OCI-LY1 (cell line): ENCODE measurements around the gene SLCO3A1.

Experiments
- H2AFZ ChIP-seq: fragments of 200-600 bp; sonication (generic), shearing (Covaris generic); 2 replicates; pipeline ENCODE4 v1.6.0; 2014; ENCODE audit warnings: antibody characterized with exemption, mild to moderate bottlenecking, low read length
- H3F3A ChIP-seq: fragments of 200-600 bp; sonication (generic), shearing (Covaris generic); 2 replicates; pipeline ENCODE4 v1.6.0; 2014; ENCODE audit warnings: mild to moderate bottlenecking, antibody characterized with exemption, low read length, moderate library complexity; ENCODE audit not compliant: insufficient read depth
- H3K27ac ChIP-seq: fragments of 200-600 bp; sonication (generic); 2 replicates; pipeline ENCODE4 v1.5.1; 2014; ENCODE audit warnings: low read length, mixed run types, mild to moderate bottlenecking, low read depth; ENCODE audit not compliant: poor library complexity, severe bottlenecking
- H3K27me3 ChIP-seq: fragments of 200-600 bp; sonication (generic); 2 replicates; pipeline ENCODE4 v1.6.0; 2014; ENCODE audit warnings: antibody characterized with exemption, mild to moderate bottlenecking, low read length, moderate library complexity; ENCODE audit not compliant: insufficient read depth
- H3K36me3 ChIP-seq: fragments of 200-600 bp; sonication (generic); 2 replicates; pipeline ENCODE4 v1.6.1; 2014; ENCODE audit warnings: mild to moderate bottlenecking, antibody characterized with exemption, low read length, moderate library complexity, mixed read lengths; ENCODE audit not compliant: insufficient read depth
- H3K4me1 ChIP-seq: fragments of 200-600 bp; sonication (generic); 2 replicates; pipeline ENCODE4 v1.5.1; 2014; ENCODE audit warnings: mild to moderate bottlenecking, low read length, moderate library complexity; ENCODE audit not compliant: insufficient read depth, severe bottlenecking
- H3K4me2 ChIP-seq: fragments of 200-600 bp; sonication (generic), shearing (Covaris generic); 2 replicates; pipeline ENCODE4 v1.6.1; 2014; ENCODE audit warnings: low read length
- H3K4me3 ChIP-seq: fragments of 200-600 bp; sonication (generic); 2 replicates; pipeline ENCODE4 v1.5.1; 2014; ENCODE audit warnings: low read length, low read depth, mild to moderate bottlenecking, mixed read lengths; ENCODE audit not compliant: poor library complexity, severe bottlenecking
- H3K79me2 ChIP-seq: fragments of 200-600 bp; shearing (Covaris generic); 2 replicates; pipeline ENCODE4 v1.6.1; 2016; ENCODE audit warnings: mixed run types, low read length, mixed read lengths; ENCODE audit not compliant: insufficient read depth
- H3K9ac ChIP-seq: fragments of 200-600 bp; sonication (generic), shearing (Covaris generic); 2 replicates; pipeline ENCODE4 v1.6.1; 2014; ENCODE audit warnings: mild to moderate bottlenecking, low read length, mixed read lengths
- H3K9me2 ChIP-seq: fragments of 200-600 bp; sonication (generic), shearing (Covaris generic); 2 replicates; pipeline ENCODE4 v1.6.1; 2014; ENCODE audit warnings: low read depth, mild to moderate bottlenecking, low read length, mixed read lengths
- H3K9me3 ChIP-seq: fragments of 200-600 bp; shearing (Covaris generic); 2 replicates; pipeline ENCODE4 v1.6.1; 2014; ENCODE audit warnings: low read length, mixed read lengths
- H4K20me1 ChIP-seq: fragments of 200-600 bp; sonication (generic), shearing (Covaris generic); 2 replicates; pipeline ENCODE4 v1.6.0; 2016; ENCODE audit warnings: mild to moderate bottlenecking, low read length; ENCODE audit not compliant: insufficient read depth
- CTCF ChIP-seq: fragments of 200-600 bp; sonication (generic), shearing (Covaris generic); IDR thresholded peaks from 2 replicates; pipeline ENCODE4 v1.5.1; 2017; ENCODE audit warnings: mild to moderate bottlenecking, antibody characterized with exemption, low read length, moderate library complexity, mixed read lengths
- EZH2 ChIP-seq: fragments of 200-600 bp; sonication (generic), shearing (Covaris generic); IDR thresholded peaks from 2 replicates; pipeline ENCODE4 v1.8.0; 2017; ENCODE audit warnings: borderline replicate concordance, mixed run types, mild to moderate bottlenecking, antibody characterized with exemption, low read length, moderate library complexity, mixed read lengths

Gene SLCO3A1

GRCh38 chr15:91898843-91899242 is 45.3 kb downstream of the SLCO3A1 start:
- no peaks in the 10 kb centered on the region for H3K27me3 ChIP-seq
- H3F3A ChIP-seq = no peaks in the 10 kb centered on the region
- H3K9me3 ChIP-seq = no peaks in the 10 kb centered on the region
- no peak overlapping the region for H3K4me3 ChIP-seq
- TF ChIP-seq EZH2 = no peak
- TF ChIP-seq CTCF = no peak
- H3K36me3 ChIP-seq = no peaks in the 10 kb centered on the region
- no peak overlapping the region for H3K9ac ChIP-seq
- H4K20me1 ChIP-seq = no peaks in the 10 kb centered on the region
- H3K79me2 ChIP-seq = no peaks in the 10 kb centered on the region
- H3K27ac ChIP-seq = no peak overlapping the region
- H3K4me1 ChIP-seq = no peaks in the 10 kb centered on the region
- no peaks in the 10 kb centered on the region for H3K9me2 ChIP-seq
- H3K4me2 ChIP-seq = no peak overlapping the region
- H2AFZ ChIP-seq = no peak overlapping the region

GRCh38 chr15:91904942-91905341 is 51.4 kb downstream of the SLCO3A1 start:
- H3K79me2 ChIP-seq = no peaks in the 10 kb centered on the region
- no peaks in the 10 kb centered on the region for H3F3A ChIP-seq
- H2AFZ ChIP-seq = no peak overlapping the region
- no peaks in the 10 kb centered on the region for H3K36me3 ChIP-seq
- no peak overlapping the region for H3K4me2 ChIP-seq
- H3K9me2 ChIP-seq = no peaks in the 10 kb centered on the region
- no peak overlapping the region for H3K9ac ChIP-seq
- H3K4me3 ChIP-seq = no peak overlapping the region
- no peaks in the 10 kb centered on the region for H3K9me3 ChIP-seq
- no peaks in the 10 kb centered on the region for H3K4me1 ChIP-seq
- H3K27me3 ChIP-seq = 0 out of 2 replicates have a peak, but pooled peaks cover 4% of the 10 kb centered on the region
- H4K20me1 ChIP-seq = no peaks in the 10 kb centered on the region
- H3K27ac ChIP-seq = no peak overlapping the region
- TF ChIP-seq CTCF = no peak
- TF ChIP-seq EZH2 = no peak

GRCh38 chr15:91908391-91908790 is 54.9 kb downstream of the SLCO3A1 start:
- no peak overlapping the region for H2AFZ ChIP-seq
- no peak for TF ChIP-seq EZH2
- TF ChIP-seq CTCF = no peak
- no peaks in the 10 kb centered on the region for H3K9me2 ChIP-seq
- 0 out of 2 replicates have a peak, but pooled peaks cover 4% of the 10 kb centered on the region for H3K27me3 ChIP-seq
- H3K9me3 ChIP-seq = no peaks in the 10 kb centered on the region
- no peaks in the 10 kb centered on the region for H3K79me2 ChIP-seq
- H3K36me3 ChIP-seq = no peaks in the 10 kb centered on the region
- H3F3A ChIP-seq = no peaks in the 10 kb centered on the region
- no peaks in the 10 kb centered on the region for H3K4me1 ChIP-seq
- H3K27ac ChIP-seq = no peak overlapping the region
- H3K4me3 ChIP-seq = no peak overlapping the region
- H4K20me1 ChIP-seq = no peaks in the 10 kb centered on the region
- H3K4me2 ChIP-seq = no peak overlapping the region
- no peak overlapping the region for H3K9ac ChIP-seq
